BLaER1 treated with 17β-estradiol and CSF1 and Interleukin-3, amounts not matched to agents 10 nM and 100 nM (cell line): Measurements from ENCODE around the gene SIGLEC11.
"Not testable (repeated sequence)": the region's sequence is repeated elsewhere in the genome, so short reads cannot be mapped to it uniquely, and the experiment has no call there.

Experiments used
- H3K27ac ChIP-seq, 11 experiments: shearing (Covaris generic); formaldehyde crosslinking; 2 replicates each; pipeline ENCODE4 v1.8.1; 2022
- H3K27me3 ChIP-seq, 11 experiments: shearing (Covaris generic); formaldehyde crosslinking; 2 replicates each; pipeline ENCODE4 v1.8.1; 2022
- H3K36me3 ChIP-seq, 11 experiments: shearing (Covaris generic); formaldehyde crosslinking; 2 replicates each; pipeline ENCODE4 v1.8.1; 2022
- H3K4me1 ChIP-seq, 10 experiments: shearing (Covaris generic); formaldehyde crosslinking; 2 replicates each; pipeline ENCODE4 v1.8.1; 2022
- H3K4me2 ChIP-seq, 11 experiments: shearing (Covaris generic); formaldehyde crosslinking; 2 replicates each; pipeline ENCODE4 v1.8.1; 2022
- H3K4me3 ChIP-seq, 10 experiments: shearing (Covaris generic); formaldehyde crosslinking; 2 replicates each; pipeline ENCODE4 v1.8.1; 2022
- H3K9ac ChIP-seq, 11 experiments: shearing (Covaris generic); formaldehyde crosslinking; 2 replicates each; pipeline ENCODE4 v1.8.1; 2022
- H3K9me3 ChIP-seq, 11 experiments: shearing (Covaris generic); formaldehyde crosslinking; replicated peaks in 1 of 11; 2 replicates each; pipeline ENCODE4 v1.8.1; 2022
- H4K20me1 ChIP-seq, 11 experiments: shearing (Covaris generic); formaldehyde crosslinking; 2 replicates each; pipeline ENCODE4 v1.8.1; 2022
- Cebpa-rat ChIP-seq, 11 experiments: shearing (Covaris generic); IDR thresholded peaks; 2 replicates each; pipeline ENCODE4 v1.8.1; 2022

Gene SIGLEC11

DNA sequence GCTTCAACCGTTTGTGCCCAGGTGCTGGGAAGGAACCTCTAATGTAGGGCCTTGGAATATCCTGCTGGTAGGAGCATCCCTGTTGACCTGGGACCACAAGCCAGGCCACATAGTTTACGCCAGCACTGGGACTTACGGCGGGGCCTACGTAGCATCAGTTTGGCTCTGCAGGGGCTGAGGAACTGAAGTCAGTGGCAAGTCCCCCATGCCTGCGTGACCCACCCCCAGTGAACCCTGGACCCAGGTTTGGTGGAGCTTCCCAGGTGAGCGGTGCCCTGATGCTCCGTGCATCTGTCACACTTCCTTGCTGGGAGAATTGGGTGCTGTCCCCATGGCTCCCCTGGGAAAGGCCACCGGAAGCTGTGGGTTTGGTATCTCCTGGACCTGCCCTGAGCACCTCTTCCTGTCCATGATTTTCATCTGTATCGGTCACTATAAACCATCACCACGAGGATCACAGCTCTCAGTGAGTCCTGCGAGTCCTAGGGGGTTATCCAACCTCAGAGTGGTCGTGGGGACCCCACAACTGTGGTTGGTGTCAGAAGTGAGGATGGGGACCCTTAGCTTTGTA lies 9.9 kb downstream of the SIGLEC11 start:
- Histone ChIP-seq H4K20me1 (peaks cover 0 to 8% (median 0%) of the 10 kb centered on the region in 11 experiments; a peak in 3 of 22 replicates), H3K27ac (no peak overlapping the region), H3K4me3 (no peak overlapping the region), H3K4me2 (peak overlapping the region in 10 of 11 experiments; percentile 28 to 86 (median 60); a peak in 18 of 22 replicates), H3K27me3 (no peaks in the 10 kb centered on the region), H3K36me3 (no peaks in the 10 kb centered on the region; a peak in 1 of 22 replicates), H3K4me1 (peaks cover 35 to 61% (median 54%) of the 10 kb centered on the region in 10 experiments), H3K9ac (no peak overlapping the region), H3K9me3 (peaks cover 0 to 18% (median 10%) of the 10 kb centered on the region in 11 experiments; a peak in 12 of 22 replicates)
- TF ChIP-seq Cebpa-rat (IDR thresholded peaks at IDR 0.05) = no peak

DNA sequence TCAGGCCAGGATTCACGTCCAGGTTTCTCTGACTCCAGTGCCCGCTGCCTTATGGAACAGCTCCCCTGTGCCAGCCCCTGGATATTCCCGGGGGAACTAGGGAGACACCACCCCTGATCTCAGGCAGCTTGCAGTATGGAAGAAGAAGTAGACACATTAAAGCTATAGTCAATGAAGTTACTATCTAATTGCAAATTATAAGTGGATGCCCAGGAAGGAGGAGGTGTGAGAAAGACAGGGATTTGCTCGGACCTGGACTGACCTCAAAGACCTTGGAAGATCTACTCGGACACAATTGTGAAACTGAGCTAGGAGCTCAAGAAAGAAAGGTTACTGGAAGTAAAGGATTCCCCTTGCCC lies 10.4 kb downstream of the SIGLEC11 start:
- Histone ChIP-seq H3K4me3 (no peak overlapping the region), H3K9me3 (peaks cover 0 to 22% (median 10%) of the 10 kb centered on the region in 11 experiments; a peak in 12 of 22 replicates), H3K36me3 (no peaks in the 10 kb centered on the region; a peak in 1 of 22 replicates), H3K9ac (no peak overlapping the region), H3K4me2 (peak overlapping the region in 7 of 11 experiments; percentile 42 to 86 (median 80); a peak in 9 of 22 replicates), H3K27me3 (no peaks in the 10 kb centered on the region), H4K20me1 (peaks cover 0 to 8% (median 0%) of the 10 kb centered on the region in 11 experiments; a peak in 3 of 22 replicates), H3K27ac (no peak overlapping the region), H3K4me1 (peaks cover 35 to 56% (median 52%) of the 10 kb centered on the region in 10 experiments)
- TF ChIP-seq Cebpa-rat (IDR thresholded peaks at IDR 0.05) = no peak

DNA sequence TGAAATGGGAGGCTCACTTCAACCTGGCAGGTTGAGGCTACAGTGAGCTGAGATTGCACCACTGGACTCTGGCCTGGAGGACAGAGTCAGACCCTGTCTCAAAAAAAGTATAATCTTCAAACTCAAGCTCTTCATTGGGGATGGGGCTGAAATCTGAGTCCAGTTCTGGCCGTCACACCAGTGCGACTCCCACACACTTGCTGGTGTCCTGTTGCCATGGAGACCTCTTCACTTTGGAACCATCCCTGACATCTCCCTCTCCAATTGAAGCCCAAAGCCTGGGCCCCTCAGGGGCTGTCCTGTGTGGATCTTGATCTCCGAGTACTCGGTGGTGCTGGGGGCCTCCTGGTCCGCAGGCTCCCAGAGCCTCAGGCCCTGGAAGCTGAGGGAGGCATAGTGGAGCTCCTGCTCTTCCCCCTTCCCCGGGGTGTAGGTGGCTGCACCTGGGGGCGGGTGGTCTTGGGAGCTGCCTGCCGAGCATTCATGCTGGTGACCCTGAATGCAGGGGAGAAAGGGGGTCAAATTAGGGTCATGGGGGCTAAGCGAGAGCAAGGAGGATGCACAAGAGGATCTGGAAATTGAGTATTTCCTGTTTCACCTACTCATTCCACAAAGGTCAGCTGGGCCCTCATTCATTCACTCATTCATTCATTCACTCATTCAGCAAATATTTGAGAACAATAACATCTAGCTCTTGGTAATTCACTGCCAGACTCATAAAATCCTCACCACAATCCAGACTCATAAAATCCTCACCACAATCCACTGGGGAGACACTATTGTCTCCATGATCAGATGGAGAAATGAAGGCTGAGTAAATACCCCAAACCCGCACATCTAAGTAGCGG lies 11.0 kb downstream of the SIGLEC11 start:
- no peak overlapping the region for H3K9ac ChIP-seq
- H4K20me1 ChIP-seq = peaks cover 0 to 8% (median 0%) of the 10 kb centered on the region in 11 experiments; a peak in 3 of 22 replicates
- TF ChIP-seq Cebpa-rat (IDR thresholded peaks at IDR 0.05) = no peak
- H3K27me3 ChIP-seq = no peaks in the 10 kb centered on the region
- H3K9me3 ChIP-seq = peaks cover 0 to 23% (median 10%) of the 10 kb centered on the region in 11 experiments; a peak in 12 of 22 replicates
- H3K27ac ChIP-seq = no peak overlapping the region
- H3K4me3 ChIP-seq = no peak overlapping the region
- H3K4me2 ChIP-seq = peak overlapping the region in 1 of 11 experiments; percentile 82; a peak in 3 of 22 replicates
- peaks cover 32 to 56% (median 49%) of the 10 kb centered on the region in 10 experiments for H3K4me1 ChIP-seq
- no peaks in the 10 kb centered on the region; a peak in 1 of 22 replicates for H3K36me3 ChIP-seq

DNA sequence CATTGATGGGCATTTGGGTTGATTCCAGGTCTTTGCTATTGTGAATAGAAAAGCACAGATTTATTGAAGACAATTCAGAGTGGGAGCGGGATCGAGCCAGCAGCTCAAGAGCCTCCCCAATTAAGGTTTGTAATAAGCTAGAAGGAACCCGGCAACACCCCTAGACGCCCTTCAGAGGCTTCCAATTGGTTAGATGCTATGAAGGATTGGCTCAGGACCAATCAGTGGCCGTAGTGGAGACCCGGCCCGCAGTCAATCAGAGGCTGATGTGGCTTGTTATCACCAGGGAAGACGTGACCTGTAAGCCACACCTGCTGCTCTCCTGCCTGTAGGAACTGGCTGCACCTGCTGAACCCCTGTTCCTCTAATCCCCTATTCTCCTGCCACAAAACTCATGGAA lies 14.6 kb downstream of the SIGLEC11 start:
- Histone ChIP-seq H3K36me3 (no peaks in the 10 kb centered on the region; a peak in 1 of 22 replicates), H3K27ac (no peak overlapping the region), H3K9me3 (peaks cover 0 to 6% (median 0%) of the 10 kb centered on the region in 11 experiments; a peak in 3 of 22 replicates), H3K4me2 (no peak overlapping the region), H3K4me3 (no peak overlapping the region), H4K20me1 (no peaks in the 10 kb centered on the region), H3K27me3 (no peaks in the 10 kb centered on the region), H3K4me1 (peaks cover 6 to 30% (median 14%) of the 10 kb centered on the region in 10 experiments), H3K9ac (no peak overlapping the region)
- no peak for TF ChIP-seq Cebpa-rat (IDR thresholded peaks at IDR 0.05)

DNA sequence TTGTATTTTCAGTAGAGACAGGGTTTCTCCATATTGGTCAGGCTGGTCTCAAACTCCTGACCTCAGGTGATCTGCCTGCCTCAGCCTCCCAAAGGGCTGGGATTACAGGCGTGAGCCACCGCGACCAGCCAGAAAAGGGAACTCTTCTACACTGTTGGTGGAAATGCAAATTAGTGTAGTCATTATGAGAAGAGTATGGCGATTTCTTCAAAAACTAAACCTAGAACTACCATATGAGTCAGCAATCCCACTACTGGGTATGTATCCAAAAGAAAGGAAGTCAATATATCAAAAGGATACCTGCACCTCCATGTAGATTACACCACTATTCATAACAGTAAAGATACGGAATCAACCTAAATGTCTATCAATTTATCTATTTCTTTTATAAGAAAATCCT lies 16.4 kb downstream of the SIGLEC11 start:
- not testable (repeated sequence) for H3K9ac ChIP-seq, H3K27ac ChIP-seq, H3K27me3 ChIP-seq, H4K20me1 ChIP-seq, H3K36me3 ChIP-seq, H3K4me3 ChIP-seq, H3K9me3 ChIP-seq
- Histone ChIP-seq H3K4me2 (peak overlapping the region in 3 of 11 experiments; percentile 48 to 65 (median 64); a peak in 5 of 22 replicates), H3K4me1 (peaks cover 0 to 20% (median 2%) of the 10 kb centered on the region in 10 experiments; a peak in 9 of 20 replicates)

DNA sequence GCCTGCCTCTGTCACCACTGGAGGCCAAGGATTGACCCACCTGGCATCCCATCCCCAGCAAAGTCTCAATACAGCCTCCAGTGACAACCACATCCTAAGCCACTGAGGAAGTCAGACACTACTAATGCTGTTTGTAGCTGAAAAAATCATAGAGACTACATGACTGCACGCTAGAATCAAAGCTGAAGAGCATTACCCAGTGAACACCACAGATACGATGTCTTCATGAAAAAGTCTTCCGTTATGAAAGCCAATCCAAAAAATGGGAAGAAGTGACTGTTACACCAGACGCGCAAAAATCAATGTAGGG lies 20.5 kb downstream of the SIGLEC11 start:
- H3K9ac ChIP-seq = no peak overlapping the region
- no peaks in the 10 kb centered on the region for H3K27me3 ChIP-seq
- peaks cover 0 to 40% (median 10%) of the 10 kb centered on the region in 11 experiments; a peak in 9 of 22 replicates for H4K20me1 ChIP-seq
- H3K4me1 ChIP-seq = peaks cover 0 to 37% (median 11%) of the 10 kb centered on the region in 10 experiments; a peak in 12 of 20 replicates
- H3K36me3 ChIP-seq = no peaks in the 10 kb centered on the region
- H3K4me3 ChIP-seq = no peak overlapping the region
- H3K9me3 ChIP-seq = no peaks in the 10 kb centered on the region
- TF ChIP-seq Cebpa-rat (IDR thresholded peaks at IDR 0.05) = no peak
- no peak overlapping the region for H3K27ac ChIP-seq
- H3K4me2 ChIP-seq = no peak overlapping the region

DNA sequence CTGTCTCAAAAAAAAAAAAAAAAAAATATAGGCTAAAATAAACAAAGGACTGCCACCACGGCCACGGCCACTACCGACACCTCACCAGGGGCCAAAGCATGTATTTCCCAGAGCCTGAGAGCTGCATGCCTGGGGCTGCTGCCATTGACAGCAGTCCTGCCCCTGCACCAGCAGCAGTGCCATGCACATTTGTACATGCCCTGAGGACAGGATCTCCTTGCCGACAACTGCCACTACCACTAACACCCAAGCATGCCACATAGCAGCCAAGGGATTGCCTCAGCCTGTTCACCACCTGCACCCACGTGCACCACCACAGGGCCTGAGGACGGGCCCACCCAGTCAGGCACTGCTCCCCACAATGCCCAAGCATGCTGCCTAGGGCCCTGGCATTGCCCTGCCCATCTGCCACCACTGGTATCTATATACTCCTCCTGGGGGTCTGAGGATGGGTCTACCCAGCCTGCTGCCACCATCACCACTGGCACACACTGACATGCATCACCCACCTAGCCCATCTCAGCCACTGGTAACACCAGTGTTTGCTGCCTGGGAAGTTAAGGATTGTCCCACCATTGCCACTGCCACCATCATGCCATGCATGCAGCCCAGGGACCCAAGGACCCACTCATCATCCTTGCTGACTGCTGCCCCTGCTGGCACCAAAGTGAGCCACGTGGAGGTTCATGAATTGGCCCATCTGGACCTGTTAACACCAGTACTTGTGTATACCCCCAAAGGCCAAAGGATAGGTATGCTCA lies 21.1 kb downstream of the SIGLEC11 start:
- H3K9ac ChIP-seq = no peak overlapping the region
- H3K4me2 ChIP-seq = no peak overlapping the region
- H3K36me3 ChIP-seq = no peaks in the 10 kb centered on the region
- no peaks in the 10 kb centered on the region for H3K27me3 ChIP-seq
- no peak overlapping the region for H3K4me3 ChIP-seq
- no peak for TF ChIP-seq Cebpa-rat (IDR thresholded peaks at IDR 0.05)
- peaks cover 0 to 46% (median 10%) of the 10 kb centered on the region in 11 experiments; a peak in 9 of 22 replicates for H4K20me1 ChIP-seq
- H3K27ac ChIP-seq = no peak overlapping the region
- H3K9me3 ChIP-seq = no peaks in the 10 kb centered on the region
- H3K4me1 ChIP-seq = peaks cover 0 to 31% (median 9%) of the 10 kb centered on the region in 10 experiments; a peak in 12 of 20 replicates

- Histone ChIP-seq H3K27ac (no peak overlapping the region), H3K9me3 (no peaks in the 10 kb centered on the region), H3K4me1 (peaks cover under 1 to 20% (median 9%) of the 10 kb centered on the region in 10 experiments; a peak in 14 of 20 replicates), H3K9ac (no peak overlapping the region), H3K4me2 (no peak overlapping the region; a peak in 1 of 22 replicates), H3K4me3 (no peak overlapping the region), H3K27me3 (no peaks in the 10 kb centered on the region), H3K36me3 (peaks cover 0 to 3% (median 2%) of the 10 kb centered on the region in 11 experiments; a peak in 10 of 22 replicates), H4K20me1 (peaks cover 0 to 56% (median 12%) of the 10 kb centered on the region in 11 experiments; a peak in 12 of 22 replicates)
- no peak for TF ChIP-seq Cebpa-rat (IDR thresholded peaks at IDR 0.05)
These were observed 22.3 kb downstream of the SIGLEC11 start for GRCh38 chr19:49938662-49939061.
